ENCODE data around the gene VWF. TPM values are rescaled to one million over a fixed set of nuclear protein-coding genes. Genes with fewer than 3 reads are reported as not detected.

Gene VWF
- total and polyA plus RNA-seq, 2 of the 13 experiments (the other 11 are each of a cell fraction or from before 2014, with no cell fraction given), result 0.20 to 0.25 TPM

DNA sequence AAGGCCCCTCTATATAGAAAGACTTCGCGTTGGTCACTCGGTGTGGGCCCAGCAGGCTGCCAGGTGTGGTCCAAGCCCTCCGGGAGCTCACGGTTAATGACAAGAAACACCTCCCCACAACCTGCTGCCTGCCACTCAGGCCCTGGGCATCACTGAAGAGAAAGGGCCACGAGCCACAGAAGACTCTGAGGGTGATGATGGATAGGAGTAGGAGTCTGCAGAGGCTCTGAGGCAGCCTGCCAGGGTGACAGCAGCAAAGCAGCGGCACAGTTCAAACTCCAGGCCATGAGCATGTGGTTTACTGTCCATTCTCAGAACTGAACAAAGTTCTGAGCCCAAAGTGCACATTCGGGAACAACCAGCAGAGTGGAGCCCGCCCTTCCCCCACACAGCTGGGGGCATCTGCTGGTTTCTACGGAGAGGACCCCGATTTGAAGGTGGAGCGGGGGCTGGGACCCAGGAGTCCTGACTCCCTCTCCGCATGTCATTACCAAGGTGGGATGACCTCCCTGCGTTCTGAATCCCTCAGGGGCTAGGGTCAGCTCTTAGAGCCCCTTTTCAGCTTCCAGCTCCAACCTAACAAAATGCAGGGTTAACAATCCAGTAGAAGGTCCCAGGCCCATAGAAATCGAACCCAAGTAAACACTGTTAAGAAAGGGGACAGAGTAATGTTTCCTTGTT lies 65.8 kb downstream of the VWF start (continued):
- TF ChIP-seq, protein P1, sequence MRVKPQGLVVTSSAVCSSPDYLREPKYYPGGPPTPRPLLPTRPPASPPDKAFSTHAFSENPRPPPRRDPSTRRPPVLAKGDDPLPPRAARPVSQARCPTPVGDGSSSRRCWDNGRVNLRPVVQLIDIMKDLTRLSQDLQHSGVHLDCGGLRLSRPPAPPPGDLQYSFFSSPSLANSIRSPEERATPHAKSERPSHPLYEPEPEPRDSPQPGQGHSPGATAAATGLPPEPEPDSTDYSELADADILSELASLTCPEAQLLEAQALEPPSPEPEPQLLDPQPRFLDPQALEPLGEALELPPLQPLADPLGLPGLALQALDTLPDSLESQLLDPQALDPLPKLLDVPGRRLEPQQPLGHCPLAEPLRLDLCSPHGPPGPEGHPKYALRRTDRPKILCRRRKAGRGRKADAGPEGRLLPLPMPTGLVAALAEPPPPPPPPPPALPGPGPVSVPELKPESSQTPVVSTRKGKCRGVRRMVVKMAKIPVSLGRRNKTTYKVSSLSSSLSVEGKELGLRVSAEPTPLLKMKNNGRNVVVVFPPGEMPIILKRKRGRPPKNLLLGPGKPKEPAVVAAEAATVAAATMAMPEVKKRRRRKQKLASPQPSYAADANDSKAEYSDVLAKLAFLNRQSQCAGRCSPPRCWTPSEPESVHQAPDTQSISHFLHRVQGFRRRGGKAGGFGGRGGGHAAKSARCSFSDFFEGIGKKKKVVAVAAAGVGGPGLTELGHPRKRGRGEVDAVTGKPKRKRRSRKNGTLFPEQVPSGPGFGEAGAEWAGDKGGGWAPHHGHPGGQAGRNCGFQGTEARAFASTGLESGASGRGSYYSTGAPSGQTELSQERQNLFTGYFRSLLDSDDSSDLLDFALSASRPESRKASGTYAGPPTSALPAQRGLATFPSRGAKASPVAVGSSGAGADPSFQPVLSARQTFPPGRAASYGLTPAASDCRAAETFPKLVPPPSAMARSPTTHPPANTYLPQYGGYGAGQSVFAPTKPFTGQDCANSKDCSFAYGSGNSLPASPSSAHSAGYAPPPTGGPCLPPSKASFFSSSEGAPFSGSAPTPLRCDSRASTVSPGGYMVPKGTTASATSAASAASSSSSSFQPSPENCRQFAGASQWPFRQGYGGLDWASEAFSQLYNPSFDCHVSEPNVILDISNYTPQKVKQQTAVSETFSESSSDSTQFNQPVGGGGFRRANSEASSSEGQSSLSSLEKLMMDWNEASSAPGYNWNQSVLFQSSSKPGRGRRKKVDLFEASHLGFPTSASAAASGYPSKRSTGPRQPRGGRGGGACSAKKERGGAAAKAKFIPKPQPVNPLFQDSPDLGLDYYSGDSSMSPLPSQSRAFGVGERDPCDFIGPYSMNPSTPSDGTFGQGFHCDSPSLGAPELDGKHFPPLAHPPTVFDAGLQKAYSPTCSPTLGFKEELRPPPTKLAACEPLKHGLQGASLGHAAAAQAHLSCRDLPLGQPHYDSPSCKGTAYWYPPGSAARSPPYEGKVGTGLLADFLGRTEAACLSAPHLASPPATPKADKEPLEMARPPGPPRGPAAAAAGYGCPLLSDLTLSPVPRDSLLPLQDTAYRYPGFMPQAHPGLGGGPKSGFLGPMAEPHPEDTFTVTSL (CRISPR knock-in tag; IDR thresholded peaks at IDR 0.05; ENCODE audit: borderline replicate concordance), result peak; percentile 63; the same call in 1 of the 2 replicates
- peak; percentile 45; the same call in 1 of the 2 replicates for TF ChIP-seq ERF (CRISPR knock-in tag; IDR thresholded peaks at IDR 0.05)
- peak; percentile 92 for TF ChIP-seq HNF4G (IDR thresholded peaks at IDR 0.05; ENCODE audit: borderline replicate concordance, low read depth, low read length)
- peak; percentile 95 for TF ChIP-seq HNF4G (CRISPR knock-in tag; IDR thresholded peaks at IDR 0.05; ENCODE audit: borderline replicate concordance, low read depth)
- no peak for TF ChIP-seq MBD4 (IDR thresholded peaks at IDR 0.05; ENCODE audit: borderline replicate concordance, low read length)
- TF ChIP-seq, protein P2, sequence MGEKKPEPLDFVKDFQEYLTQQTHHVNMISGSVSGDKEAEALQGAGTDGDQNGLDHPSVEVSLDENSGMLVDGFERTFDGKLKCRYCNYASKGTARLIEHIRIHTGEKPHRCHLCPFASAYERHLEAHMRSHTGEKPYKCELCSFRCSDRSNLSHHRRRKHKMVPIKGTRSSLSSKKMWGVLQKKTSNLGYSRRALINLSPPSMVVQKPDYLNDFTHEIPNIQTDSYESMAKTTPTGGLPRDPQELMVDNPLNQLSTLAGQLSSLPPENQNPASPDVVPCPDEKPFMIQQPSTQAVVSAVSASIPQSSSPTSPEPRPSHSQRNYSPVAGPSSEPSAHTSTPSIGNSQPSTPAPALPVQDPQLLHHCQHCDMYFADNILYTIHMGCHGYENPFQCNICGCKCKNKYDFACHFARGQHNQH (CRISPR knock-in tag; IDR thresholded peaks at IDR 0.05), result 0 out of 2 replicates have a peak, but pooled peaks have one; percentile 29
- TF ChIP-seq YEATS4 (CRISPR knock-in tag; IDR thresholded peaks at IDR 0.05; ENCODE audit: borderline replicate concordance), result peak; percentile 78; the same call in 1 of the 2 replicates
- TF ChIP-seq KAT8 (CRISPR knock-in tag; IDR thresholded peaks at IDR 0.05), result peak; percentile 51; the same call in 1 of the 2 replicates
- TF ChIP-seq RARA (CRISPR knock-in tag; IDR thresholded peaks at IDR 0.05), result peak; percentile 55
- TF ChIP-seq ZMYM3 (CRISPR knock-in tag; IDR thresholded peaks at IDR 0.05), result peak; percentile 65; the same call in 1 of the 2 replicates
- TF ChIP-seq ELF4 (CRISPR knock-in tag; IDR thresholded peaks at IDR 0.05; ENCODE audit: borderline replicate concordance), result no peak
- peak; percentile 62; the same call in 1 of the 2 replicates for TF ChIP-seq NFIC (IDR thresholded peaks at IDR 0.05; ENCODE audit: low read length)
- TF ChIP-seq, protein P3, sequence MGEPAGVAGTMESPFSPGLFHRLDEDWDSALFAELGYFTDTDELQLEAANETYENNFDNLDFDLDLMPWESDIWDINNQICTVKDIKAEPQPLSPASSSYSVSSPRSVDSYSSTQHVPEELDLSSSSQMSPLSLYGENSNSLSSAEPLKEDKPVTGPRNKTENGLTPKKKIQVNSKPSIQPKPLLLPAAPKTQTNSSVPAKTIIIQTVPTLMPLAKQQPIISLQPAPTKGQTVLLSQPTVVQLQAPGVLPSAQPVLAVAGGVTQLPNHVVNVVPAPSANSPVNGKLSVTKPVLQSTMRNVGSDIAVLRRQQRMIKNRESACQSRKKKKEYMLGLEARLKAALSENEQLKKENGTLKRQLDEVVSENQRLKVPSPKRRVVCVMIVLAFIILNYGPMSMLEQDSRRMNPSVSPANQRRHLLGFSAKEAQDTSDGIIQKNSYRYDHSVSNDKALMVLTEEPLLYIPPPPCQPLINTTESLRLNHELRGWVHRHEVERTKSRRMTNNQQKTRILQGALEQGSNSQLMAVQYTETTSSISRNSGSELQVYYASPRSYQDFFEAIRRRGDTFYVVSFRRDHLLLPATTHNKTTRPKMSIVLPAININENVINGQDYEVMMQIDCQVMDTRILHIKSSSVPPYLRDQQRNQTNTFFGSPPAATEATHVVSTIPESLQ (CRISPR knock-in tag; conservative IDR thresholded peaks at IDR 0.05), result 0 out of 2 replicates have a peak, but pooled peaks have one; percentile 23
- peak; percentile 98 for TF ChIP-seq HNF4A (CRISPR knock-in tag; IDR thresholded peaks at IDR 0.05)
- TF ChIP-seq ZNF382 (CRISPR knock-in tag; IDR thresholded peaks at IDR 0.05; ENCODE audit: borderline replicate concordance), result no peak
- TF ChIP-seq BCL6 (CRISPR knock-in tag; IDR thresholded peaks at IDR 0.05), result peak; percentile 27; the same call in 1 of the 2 replicates
- TF ChIP-seq ZNF780A (CRISPR knock-in tag; IDR thresholded peaks at IDR 0.05), result peak; percentile 93; the same call in 1 of the 2 replicates
- TF ChIP-seq SAP130 (CRISPR knock-in tag; IDR thresholded peaks at IDR 0.05; ENCODE audit: low read depth), result peak; percentile 75
- TF ChIP-seq NR2F6 (IDR thresholded peaks at IDR 0.05), result peak; percentile 26
- no peak for TF ChIP-seq NR2F6 (CRISPR knock-in tag; IDR thresholded peaks at IDR 0.05)
- TF ChIP-seq, protein P4, sequence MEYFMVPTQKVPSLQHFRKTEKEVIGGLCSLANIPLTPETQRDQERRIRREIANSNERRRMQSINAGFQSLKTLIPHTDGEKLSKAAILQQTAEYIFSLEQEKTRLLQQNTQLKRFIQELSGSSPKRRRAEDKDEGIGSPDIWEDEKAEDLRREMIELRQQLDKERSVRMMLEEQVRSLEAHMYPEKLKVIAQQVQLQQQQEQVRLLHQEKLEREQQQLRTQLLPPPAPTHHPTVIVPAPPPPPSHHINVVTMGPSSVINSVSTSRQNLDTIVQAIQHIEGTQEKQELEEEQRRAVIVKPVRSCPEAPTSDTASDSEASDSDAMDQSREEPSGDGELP (IDR thresholded peaks at IDR 0.05; ENCODE audit: borderline replicate concordance, low read depth), result peak; percentile 87
- TF ChIP-seq NR2F2 (IDR thresholded peaks at IDR 0.05; ENCODE audit: borderline replicate concordance, low read depth), result 0 out of 2 replicates have a peak, but pooled peaks have one; percentile 36

Measured in HepG2 (cell line).